ENCODE results near the gene B3GLCT. TPM values are rescaled to one million over a fixed set of nuclear protein-coding genes. Genes with fewer than 3 reads are reported as not detected.
A peak's percentile ranks its signal among the peaks of the same experiment; 100 is the strongest.

B3GLCT gene
- total and polyA plus RNA-seq, 2 experiments from 2014 or later, result 2.2 to 4.4 TPM

DNA sequence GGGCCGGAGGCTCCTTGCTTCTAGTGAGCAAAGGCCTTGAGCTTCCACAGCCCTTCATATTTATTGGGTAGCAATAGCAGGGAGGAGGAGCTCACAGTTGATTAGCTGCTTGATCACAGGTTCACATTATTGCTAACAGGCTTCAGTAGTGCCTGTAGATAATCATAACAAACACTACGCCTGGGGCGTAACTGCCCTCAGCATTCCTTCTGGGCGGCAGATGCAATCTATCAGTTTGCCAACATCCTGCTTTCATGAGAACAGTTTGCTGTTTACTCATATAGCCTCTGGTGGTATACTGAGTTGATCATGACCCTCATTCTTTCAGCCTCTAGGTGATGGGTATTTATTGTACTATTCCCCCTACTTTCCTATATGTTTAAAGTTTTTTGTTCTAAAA is 149.4 kb downstream of the B3GLCT start (continued):
- TF ChIP-seq ZNF331 (CRISPR knock-in tag; IDR thresholded peaks at IDR 0.05; ENCODE audit: low read depth) (no peak), ZNF114 (CRISPR knock-in tag; IDR thresholded peaks at IDR 0.05) (no peak), STAT1 (IDR thresholded peaks at IDR 0.05; ENCODE audit: unreplicated experiment) (no peak), POLR2AphosphoS5 (IDR thresholded peaks at IDR 0.05; ENCODE audit: low read depth) (no peak)

DNA sequence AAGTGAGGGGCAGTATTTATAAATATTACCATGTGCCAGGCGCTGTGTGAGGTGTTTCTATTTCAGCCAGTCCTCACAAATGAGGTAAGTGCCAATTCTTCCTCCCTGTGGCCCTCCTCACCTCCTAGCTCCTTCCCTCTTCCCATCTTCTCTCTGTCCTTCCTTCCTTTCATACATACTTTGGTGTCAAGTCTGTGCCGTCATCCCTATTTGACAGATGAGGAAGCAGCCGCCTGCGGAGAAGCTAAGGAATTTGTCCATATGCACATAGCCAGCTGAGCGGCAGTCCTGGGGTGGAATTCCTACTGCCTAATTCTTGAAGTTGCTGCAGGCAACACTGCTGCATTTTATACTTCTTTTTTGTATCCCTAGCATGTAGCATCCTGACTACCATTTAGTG is 150.8 kb downstream of the B3GLCT start:
- Histone ChIP-seq H3K9me2 (ENCODE audit: insufficient read depth) (0 out of 2 replicates have a peak, but pooled peaks cover 8% of the 10 kb centered on the region), H3K36me3 (ENCODE audit: insufficient read depth) (peaks cover 6% of the 10 kb centered on the region; the same call in 1 of the 2 replicates), H2AFZ (no peak overlapping the region), H4K20me1 (replicated peaks; ENCODE audit: insufficient read depth) (no peaks in the 10 kb centered on the region), H3K4me1 (ENCODE audit: insufficient read depth) (no peaks in the 10 kb centered on the region), H3F3A (replicated peaks; ENCODE audit: low read depth) (no peaks in the 10 kb centered on the region), H3K27ac (ENCODE audit: low read depth) (no peak overlapping the region), H3K4me3 (no peak overlapping the region), H3K4me2 (no peak overlapping the region), H3K79me2 (replicated peaks; ENCODE audit: insufficient read depth) (no peaks in the 10 kb centered on the region), H3K27me3 (ENCODE audit: insufficient read depth) (no peaks in the 10 kb centered on the region)
- H3K4me3 Mint-ChIP-seq, result no peak overlapping the region
- peaks cover 23% of the 10 kb centered on the region for H3K9me3 Mint-ChIP-seq
- ATAC-seq (no peak), DNase-seq (ENCODE audit: low spot score) (peak; percentile 33)
- no peak overlapping the region for H3K27ac Mint-ChIP-seq
- peaks cover 6% of the 10 kb centered on the region for H3K27me3 Mint-ChIP-seq (ENCODE audit: insufficient read depth, low read depth, poor library complexity)
- H3K4me1 Mint-ChIP-seq, result peaks cover 6% of the 10 kb centered on the region; the same call in 2 of the 3 replicates
- TF ChIP-seq JUNB (IDR thresholded peaks at IDR 0.05; ENCODE audit: unreplicated experiment) (no peak), EZH2 (IDR thresholded peaks at IDR 0.05; ENCODE audit: low read depth, unreplicated experiment) (no peak)
- peaks cover 15% of the 10 kb centered on the region for H3K36me3 Mint-ChIP-seq (ENCODE audit: low read depth)

DNA sequence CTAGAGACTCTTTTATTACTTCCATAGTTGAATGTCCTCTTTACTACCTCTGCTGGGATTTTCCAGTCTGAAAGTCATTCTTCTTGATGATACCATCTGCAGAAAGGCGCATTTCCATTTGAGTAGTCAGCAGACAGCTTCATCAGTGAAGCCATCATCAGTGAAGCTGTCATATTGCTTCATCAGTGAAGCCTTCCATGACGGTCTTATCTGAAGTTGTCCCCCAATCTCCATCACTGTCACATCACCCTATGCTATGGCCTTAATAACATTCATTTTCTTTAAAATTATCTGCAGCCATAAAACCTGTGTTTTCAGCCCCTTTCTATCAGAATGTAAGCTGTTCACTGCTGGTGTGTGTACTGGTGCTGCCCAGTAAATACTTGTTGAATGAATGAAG is 151.6 kb downstream of the B3GLCT start:
- H4K20me1 ChIP-seq (replicated peaks; ENCODE audit: insufficient read depth), result no peaks in the 10 kb centered on the region
- peaks cover 6% of the 10 kb centered on the region; the same call in 1 of the 2 replicates for H3K36me3 ChIP-seq (ENCODE audit: insufficient read depth)
- TF ChIP-seq CTCF (conservative IDR thresholded peaks at IDR 0.05; ENCODE audit: low read depth in 2 of 2), result no peak
- TF ChIP-seq POLR2AphosphoS5 (IDR thresholded peaks at IDR 0.05; ENCODE audit: low read depth), result no peak
- TF ChIP-seq CREB1 (CRISPR knock-in tag; IDR thresholded peaks at IDR 0.05; ENCODE audit: low read depth), result no peak
- no peak for TF ChIP-seq EZH2phosphoT487 (IDR thresholded peaks at IDR 0.05; ENCODE audit: unreplicated experiment)
- TF ChIP-seq ZNF114 (CRISPR knock-in tag; IDR thresholded peaks at IDR 0.05), result no peak
- TF ChIP-seq, protein P1, sequence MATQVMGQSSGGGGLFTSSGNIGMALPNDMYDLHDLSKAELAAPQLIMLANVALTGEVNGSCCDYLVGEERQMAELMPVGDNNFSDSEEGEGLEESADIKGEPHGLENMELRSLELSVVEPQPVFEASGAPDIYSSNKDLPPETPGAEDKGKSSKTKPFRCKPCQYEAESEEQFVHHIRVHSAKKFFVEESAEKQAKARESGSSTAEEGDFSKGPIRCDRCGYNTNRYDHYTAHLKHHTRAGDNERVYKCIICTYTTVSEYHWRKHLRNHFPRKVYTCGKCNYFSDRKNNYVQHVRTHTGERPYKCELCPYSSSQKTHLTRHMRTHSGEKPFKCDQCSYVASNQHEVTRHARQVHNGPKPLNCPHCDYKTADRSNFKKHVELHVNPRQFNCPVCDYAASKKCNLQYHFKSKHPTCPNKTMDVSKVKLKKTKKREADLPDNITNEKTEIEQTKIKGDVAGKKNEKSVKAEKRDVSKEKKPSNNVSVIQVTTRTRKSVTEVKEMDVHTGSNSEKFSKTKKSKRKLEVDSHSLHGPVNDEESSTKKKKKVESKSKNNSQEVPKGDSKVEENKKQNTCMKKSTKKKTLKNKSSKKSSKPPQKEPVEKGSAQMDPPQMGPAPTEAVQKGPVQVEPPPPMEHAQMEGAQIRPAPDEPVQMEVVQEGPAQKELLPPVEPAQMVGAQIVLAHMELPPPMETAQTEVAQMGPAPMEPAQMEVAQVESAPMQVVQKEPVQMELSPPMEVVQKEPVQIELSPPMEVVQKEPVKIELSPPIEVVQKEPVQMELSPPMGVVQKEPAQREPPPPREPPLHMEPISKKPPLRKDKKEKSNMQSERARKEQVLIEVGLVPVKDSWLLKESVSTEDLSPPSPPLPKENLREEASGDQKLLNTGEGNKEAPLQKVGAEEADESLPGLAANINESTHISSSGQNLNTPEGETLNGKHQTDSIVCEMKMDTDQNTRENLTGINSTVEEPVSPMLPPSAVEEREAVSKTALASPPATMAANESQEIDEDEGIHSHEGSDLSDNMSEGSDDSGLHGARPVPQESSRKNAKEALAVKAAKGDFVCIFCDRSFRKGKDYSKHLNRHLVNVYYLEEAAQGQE (IDR thresholded peaks at IDR 0.05; ENCODE audit: unreplicated experiment), result no peak
- TF ChIP-seq ETS1 (IDR thresholded peaks at IDR 0.05), result no peak
- no peak for TF ChIP-seq STAT1 (IDR thresholded peaks at IDR 0.05; ENCODE audit: unreplicated experiment)
- H3K27ac ChIP-seq (ENCODE audit: low read depth), result no peak overlapping the region
- H3K79me2 ChIP-seq (replicated peaks; ENCODE audit: insufficient read depth), result no peaks in the 10 kb centered on the region
- H3K9me2 ChIP-seq (ENCODE audit: insufficient read depth), result 0 out of 2 replicates have a peak, but pooled peaks cover 8% of the 10 kb centered on the region
- ATAC-seq (no peak), DNase-seq (ENCODE audit: low spot score) (no peak)
- peaks cover 6% of the 10 kb centered on the region; the same call in 2 of the 3 replicates for H3K4me1 Mint-ChIP-seq
- no peak overlapping the region for H3K4me3 Mint-ChIP-seq
- no peak overlapping the region for H3K4me3 ChIP-seq
- no peak overlapping the region for H3K27ac Mint-ChIP-seq
- no peaks in the 10 kb centered on the region for H3K4me1 ChIP-seq (ENCODE audit: insufficient read depth)
- peaks cover 23% of the 10 kb centered on the region for H3K36me3 Mint-ChIP-seq (ENCODE audit: low read depth)
- H3K9me3 Mint-ChIP-seq, result peaks cover 31% of the 10 kb centered on the region
- H3F3A ChIP-seq (replicated peaks; ENCODE audit: low read depth), result no peaks in the 10 kb centered on the region
- no peak overlapping the region for H3K4me2 ChIP-seq
- no peak overlapping the region for H2AFZ ChIP-seq
- no peaks in the 10 kb centered on the region for H3K27me3 ChIP-seq (ENCODE audit: insufficient read depth)
- peaks cover 6% of the 10 kb centered on the region for H3K27me3 Mint-ChIP-seq (ENCODE audit: insufficient read depth, low read depth, poor library complexity)
